Activated naive CD4-positive, alpha-beta T cell treated with anti-CD3 and anti-CD28 coated beads for 36 hours (primary cell): Measurements from ENCODE around the gene PDE8A. TPM values are rescaled to one million over a fixed set of nuclear protein-coding genes. Genes with fewer than 3 reads are reported as not detected.

ENCODE experiments used
- CTCF ChIA-PET: fragments of 350-600 bp; sonication (Branson Sonifier 250); formaldehyde crosslinking; loops from one replicate; lab custom pipeline; 2021; ENCODE audit warnings: antibody characterized with exemption; lab: Charles Lee
- DNase-seq: peaks from one replicate; pipeline ENCODE4 v3.0.0-alpha.2; 2020
- H3K27ac Mint-ChIP-seq: one replicate; pipeline ENCODE4 v1.8.0; 2021; ENCODE audit warnings: mild to moderate bottlenecking, mixed read lengths
- H3K27me3 Mint-ChIP-seq: one replicate; pipeline ENCODE4 v1.8.0; 2021; ENCODE audit warnings: low read depth, mixed read lengths
- H3K36me3 Mint-ChIP-seq: one replicate; pipeline ENCODE4 v1.8.0; 2021; ENCODE audit warnings: low read depth, mixed read lengths
- H3K4me1 Mint-ChIP-seq: one replicate; pipeline ENCODE4 v1.8.0; 2021; ENCODE audit warnings: low read depth, mixed read lengths
- H3K4me3 Mint-ChIP-seq: one replicate; pipeline ENCODE4 v1.8.0; 2021; ENCODE audit warnings: mild to moderate bottlenecking, moderate library complexity, mixed read lengths
- H3K9me3 Mint-ChIP-seq: one replicate; pipeline ENCODE4 v1.8.0; 2021; ENCODE audit warnings: mixed read lengths
- intact Hi-C: fragments of 100-400 bp; cut with micrococcal nuclease; formaldehyde crosslinking; loops from one replicate; pipeline ENCODE4 v1.15.1; 2023
- total RNA-seq, 2 experiments: library from RNA; stranded (reverse); gene quantifications; one replicate each; pipeline ENCODE4 v1.2.3, GENCODE V29; 2021

PDE8A gene
- 10 to 100 TPM; 28.8 to 29.2 TPM for total RNA-seq

- peaks cover 3% of the 10 kb centered on the region for H3K36me3 Mint-ChIP-seq
- no peaks in the 10 kb centered on the region for H3K27me3 Mint-ChIP-seq
- H3K27ac Mint-ChIP-seq = peak within 1 kb of the TSS; percentile 99
- peak; percentile 53 for DNase-seq
- CTCF ChIA-PET = interaction anchor here (1.0 kb wide), 1 partner anchor 62 kb away, joined by 3 read pairs; no protein-coding TSS in a partner anchor
- intact Hi-C loops = loop anchor here (1.0 to 10.0 kb wide), 7 partner anchors 10 to 723 kb away; partner anchors contain the start of gene WDR73
- peaks cover 50% of the 10 kb centered on the region for H3K4me1 Mint-ChIP-seq
- no peaks in the 10 kb centered on the region for H3K9me3 Mint-ChIP-seq
- peak within 1 kb of the TSS; percentile 99 for H3K4me3 Mint-ChIP-seq
Observed at GRCh38 chr15:84981711-84982300, at the start of gene PDE8A. Gene PDE8A, plus strand, starts transcription at chr15:84981856. Its CDS starts 307 bp downstream, at chr15:84982163.

- DNase-seq = no peak
- Mint-ChIP-seq H3K4me1 (peaks cover 2% of the 10 kb centered on the region), H3K9me3 (no peaks in the 10 kb centered on the region), H3K27me3 (no peaks in the 10 kb centered on the region), H3K4me3 (no peak overlapping the region), H3K27ac (no peak overlapping the region), H3K36me3 (no peaks in the 10 kb centered on the region)
- intact Hi-C loops = no loop called here
- CTCF ChIA-PET = no interaction called here
Observed at GRCh38 chr15:84934942-84935729, 46.5 kb upstream of the PDE8A start.

DNA sequence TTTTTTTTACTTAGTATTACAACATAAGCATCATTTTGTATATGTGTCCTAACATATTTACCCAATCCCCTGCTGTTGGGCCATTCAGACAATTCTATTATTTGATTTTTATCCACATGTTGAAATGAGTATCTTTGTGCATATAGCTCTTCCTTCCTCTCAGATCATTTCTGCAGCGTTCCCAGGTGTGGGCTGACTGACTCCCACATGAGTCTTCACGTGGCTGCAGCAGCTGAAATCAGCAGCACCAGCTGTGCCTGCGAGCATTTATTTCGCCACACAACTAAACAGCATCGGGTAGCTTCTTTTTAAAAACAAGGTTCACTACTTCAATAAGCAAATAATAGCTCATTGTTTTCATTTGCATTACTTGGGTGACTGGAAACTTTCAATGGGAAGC, 44.5 kb upstream of the PDE8A start:
- no peaks in the 10 kb centered on the region for H3K27me3 Mint-ChIP-seq
- CTCF ChIA-PET = interaction anchor here (0.5 to 1.1 kb wide), 2 partner anchors 16 to 349 kb away, joined by 3 read pairs; no protein-coding TSS in a partner anchor
- no peak for DNase-seq
- no peak overlapping the region for H3K27ac Mint-ChIP-seq
- no peak overlapping the region for H3K4me3 Mint-ChIP-seq
- intact Hi-C loops = no loop called here
- no peaks in the 10 kb centered on the region for H3K9me3 Mint-ChIP-seq
- no peaks in the 10 kb centered on the region for H3K36me3 Mint-ChIP-seq
- peaks cover 2% of the 10 kb centered on the region for H3K4me1 Mint-ChIP-seq

DNA sequence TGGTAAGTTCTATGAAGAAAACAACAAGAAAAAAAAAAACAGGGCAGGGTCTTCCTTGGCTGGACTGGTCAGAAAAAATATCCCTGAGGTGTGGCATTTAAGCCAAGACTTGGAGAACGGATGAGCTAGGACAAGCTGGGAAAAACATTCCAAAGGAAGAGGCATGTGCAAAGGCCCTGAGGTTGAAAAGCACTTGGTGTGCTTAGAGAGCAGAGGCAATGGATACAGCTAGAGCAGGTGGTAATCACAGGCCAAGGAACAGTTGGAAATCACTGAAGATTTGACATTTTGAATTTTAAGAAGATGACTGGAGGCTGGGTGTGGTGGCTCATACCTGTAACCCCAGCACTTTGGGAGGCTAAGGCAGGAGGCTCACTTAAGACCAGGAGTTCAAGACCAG, 42.9 kb upstream of the PDE8A start:
- Mint-ChIP-seq H3K27me3 (no peaks in the 10 kb centered on the region), H3K9me3 (no peaks in the 10 kb centered on the region), H3K27ac (no peak overlapping the region), H3K36me3 (no peaks in the 10 kb centered on the region), H3K4me3 (no peak overlapping the region), H3K4me1 (peaks cover 2% of the 10 kb centered on the region)
- no peak for DNase-seq
- intact Hi-C loops = no loop called here
- CTCF ChIA-PET = interaction anchor here (0.7 to 1.5 kb wide), 2 partner anchors 108 to 230 kb away, joined by 4 to 5 read pairs; no protein-coding TSS in a partner anchor

DNA sequence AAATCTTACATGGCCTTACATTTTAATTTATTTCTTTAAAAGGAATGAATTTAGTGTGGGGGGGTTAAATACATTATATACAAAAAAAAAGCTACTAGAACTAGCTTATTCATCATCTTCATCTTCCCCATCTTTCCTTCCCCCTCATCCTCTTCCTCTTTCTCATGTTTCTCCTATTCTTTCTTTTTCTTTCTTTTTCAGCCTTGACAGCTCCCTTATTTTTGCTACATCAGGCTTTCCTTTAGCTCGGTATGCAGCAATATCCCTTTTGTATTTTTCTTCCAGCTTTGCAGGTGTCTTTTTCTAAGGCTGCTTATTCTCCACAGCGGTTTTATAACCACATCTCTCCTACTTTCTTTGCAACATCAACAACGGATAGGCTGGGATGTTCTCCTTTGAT, 41.3 kb upstream of the PDE8A start:
- peaks cover 2% of the 10 kb centered on the region for H3K4me1 Mint-ChIP-seq
- H3K36me3 Mint-ChIP-seq = no peaks in the 10 kb centered on the region
- intact Hi-C loops = no loop called here
- CTCF ChIA-PET = interaction anchor here (0.6 to 1.4 kb wide), 3 partner anchors 10 to 95 kb away, joined by 3 to 4 read pairs (median 3); no protein-coding TSS in a partner anchor
- no peak overlapping the region for H3K27ac Mint-ChIP-seq
- H3K9me3 Mint-ChIP-seq = no peaks in the 10 kb centered on the region
- no peaks in the 10 kb centered on the region for H3K27me3 Mint-ChIP-seq
- no peak for DNase-seq
- no peak overlapping the region for H3K4me3 Mint-ChIP-seq

DNA sequence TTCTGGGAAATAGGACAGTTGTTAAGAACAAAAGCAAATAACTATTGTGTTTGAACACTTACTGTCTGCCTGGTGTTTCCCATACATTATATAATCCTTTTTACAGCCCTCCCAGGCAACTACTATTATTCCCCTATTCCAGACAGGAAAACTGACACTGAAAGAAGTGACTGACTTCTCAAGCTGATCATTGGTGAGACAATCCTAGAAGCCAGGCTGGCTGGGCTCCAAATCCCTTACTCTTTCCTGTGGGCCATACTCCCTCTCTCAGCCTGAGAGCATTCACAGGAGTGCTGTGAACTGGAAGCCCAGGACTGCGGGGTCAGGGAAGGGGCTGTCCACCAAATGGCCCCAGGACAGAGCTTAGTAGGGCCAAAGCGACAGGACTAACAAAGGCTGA, 39.2 kb upstream of the PDE8A start:
- intact Hi-C loops = no loop called here
- Mint-ChIP-seq H3K4me3 (no peak overlapping the region), H3K4me1 (no peaks in the 10 kb centered on the region), H3K9me3 (no peaks in the 10 kb centered on the region), H3K36me3 (no peaks in the 10 kb centered on the region), H3K27ac (no peak overlapping the region), H3K27me3 (no peaks in the 10 kb centered on the region)
- DNase-seq = no peak
- CTCF ChIA-PET = no interaction called here

DNA sequence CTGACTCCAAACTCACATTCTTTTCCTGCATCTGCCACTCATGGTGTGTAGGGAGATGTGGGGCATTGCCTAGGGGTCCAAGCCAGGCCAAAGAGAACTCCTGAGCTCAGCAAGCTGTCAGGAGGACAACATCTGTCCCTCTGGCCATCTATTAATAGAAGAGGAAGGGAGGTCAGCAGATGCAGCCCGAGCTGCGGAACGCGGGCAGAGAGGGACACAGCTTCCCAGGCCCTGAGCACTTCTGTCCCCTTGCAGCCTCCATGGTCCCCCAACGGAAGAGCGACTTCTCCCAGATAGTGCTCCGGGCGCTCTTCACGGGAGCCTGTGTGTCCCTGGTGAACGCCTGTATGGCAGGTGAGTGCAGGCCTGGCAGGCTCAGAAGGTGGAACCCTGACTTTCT, 37.3 kb upstream of the PDE8A start:
- H3K4me1 Mint-ChIP-seq = no peaks in the 10 kb centered on the region
- no peak for DNase-seq
- CTCF ChIA-PET = interaction anchor here (0.7 kb wide), 1 partner anchor 36 kb away, joined by 3 read pairs; no protein-coding TSS in a partner anchor
- no peaks in the 10 kb centered on the region for H3K27me3 Mint-ChIP-seq
- no peak overlapping the region for H3K27ac Mint-ChIP-seq
- H3K36me3 Mint-ChIP-seq = no peaks in the 10 kb centered on the region
- no peaks in the 10 kb centered on the region for H3K9me3 Mint-ChIP-seq
- no peak overlapping the region for H3K4me3 Mint-ChIP-seq
- intact Hi-C loops = no loop called here

- no peaks in the 10 kb centered on the region for H3K36me3 Mint-ChIP-seq
- CTCF ChIA-PET = interaction anchor here (0.7 kb wide), 1 partner anchor 35 kb away, joined by 3 read pairs; no protein-coding TSS in a partner anchor
- no peaks in the 10 kb centered on the region for H3K9me3 Mint-ChIP-seq
- DNase-seq = no peak
- no peaks in the 10 kb centered on the region for H3K4me1 Mint-ChIP-seq
- H3K27ac Mint-ChIP-seq = no peak overlapping the region
- intact Hi-C loops = no loop called here
- no peak overlapping the region for H3K4me3 Mint-ChIP-seq
- no peaks in the 10 kb centered on the region for H3K27me3 Mint-ChIP-seq
Observed at GRCh38 chr15:84944861-84945260, 36.8 kb upstream of the PDE8A start.

DNA sequence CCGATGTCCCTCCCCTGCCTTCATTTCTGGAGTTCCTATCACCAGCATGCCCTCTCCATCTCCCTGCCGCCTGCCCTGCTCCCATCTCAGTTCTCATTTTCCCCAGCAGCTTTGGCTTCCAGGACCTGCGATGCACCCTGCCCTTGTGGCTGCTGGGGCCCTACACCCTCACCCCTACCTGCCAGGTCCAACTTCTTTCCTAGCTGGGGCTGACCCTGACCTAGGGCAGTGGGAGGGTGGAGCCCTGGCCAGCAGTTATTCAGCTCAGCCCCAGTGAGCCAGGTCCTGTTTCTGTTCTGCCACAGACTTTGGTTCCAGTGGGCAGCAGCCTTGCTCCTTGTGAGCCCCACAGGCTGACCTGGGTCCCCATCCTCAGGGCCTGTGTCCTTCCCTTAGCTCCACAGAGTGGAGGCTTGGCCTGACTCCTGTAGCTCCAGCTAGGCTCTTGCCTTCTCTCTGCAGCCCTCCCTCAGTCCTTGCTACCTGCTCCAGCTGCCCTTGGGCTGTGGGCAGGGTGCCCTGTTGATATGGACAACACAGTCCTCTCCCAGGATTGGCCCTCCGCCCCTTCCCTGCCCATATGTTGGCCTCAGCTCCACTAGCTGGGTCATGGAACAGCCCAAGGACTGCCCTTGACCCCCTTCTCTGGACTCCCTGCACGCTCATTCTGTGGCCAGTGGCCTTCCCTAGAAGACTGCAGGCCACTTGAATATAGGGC, 34.7 kb upstream of the PDE8A start:
- Mint-ChIP-seq H3K36me3 (no peaks in the 10 kb centered on the region), H3K27me3 (no peaks in the 10 kb centered on the region), H3K4me3 (no peak overlapping the region), H3K27ac (no peak overlapping the region), H3K9me3 (no peaks in the 10 kb centered on the region), H3K4me1 (no peaks in the 10 kb centered on the region)
- DNase-seq = no peak
- CTCF ChIA-PET = interaction anchor here (1.3 kb wide), 1 partner anchor 359 kb away, joined by 5 read pairs; no protein-coding TSS in a partner anchor
- intact Hi-C loops = no loop called here

DNA sequence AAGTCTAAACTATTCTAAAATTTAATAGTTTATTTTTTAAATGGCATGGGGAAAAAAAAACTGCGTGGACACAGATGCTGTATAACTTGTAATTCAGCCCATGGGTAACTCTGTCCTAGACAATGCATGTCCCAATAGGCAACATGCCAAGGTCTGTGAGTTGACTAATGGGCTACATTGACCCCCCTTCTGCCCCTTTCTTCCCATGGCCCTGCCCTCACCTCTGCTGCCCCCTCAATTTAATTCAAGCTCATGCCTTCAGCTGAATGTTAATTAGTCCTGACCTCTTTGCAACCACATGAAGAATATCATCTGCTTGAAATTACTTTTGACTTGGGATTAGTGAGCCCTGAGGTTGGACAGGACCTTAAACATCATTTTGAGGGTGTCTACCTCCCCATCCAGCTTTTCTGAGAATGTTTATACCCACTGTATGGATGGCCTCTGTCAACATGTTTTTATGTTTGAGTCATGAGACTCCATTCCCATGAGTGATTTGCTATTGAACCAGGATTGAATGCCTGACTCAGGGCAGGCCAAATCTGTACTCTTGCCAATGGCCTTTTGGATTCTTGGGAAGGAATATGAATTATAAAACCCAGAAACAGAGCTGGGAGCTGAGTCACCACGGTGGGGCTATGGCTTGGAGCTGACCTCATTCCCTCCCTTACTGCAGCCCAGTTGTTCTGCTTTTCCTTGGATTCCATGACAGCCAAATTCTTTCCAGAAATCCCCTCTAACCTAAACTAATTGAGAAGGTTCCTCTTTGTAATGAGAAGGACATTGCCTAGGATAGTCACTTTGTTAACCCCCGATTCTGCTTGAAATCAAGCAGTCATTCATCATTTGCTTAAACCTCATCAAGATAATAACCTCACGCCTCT, 33.5 kb upstream of the PDE8A start:
- intact Hi-C loops = no loop called here
- H3K27me3 Mint-ChIP-seq = no peaks in the 10 kb centered on the region
- no peak overlapping the region for H3K4me3 Mint-ChIP-seq
- DNase-seq = no peak
- H3K27ac Mint-ChIP-seq = no peak overlapping the region
- CTCF ChIA-PET = interaction anchor here (0.6 to 1.6 kb wide), 3 partner anchors 10 to 361 kb away, joined by 3 to 6 read pairs (median 5); no protein-coding TSS in a partner anchor
- H3K4me1 Mint-ChIP-seq = no peaks in the 10 kb centered on the region
- no peaks in the 10 kb centered on the region for H3K36me3 Mint-ChIP-seq
- H3K9me3 Mint-ChIP-seq = no peaks in the 10 kb centered on the region

DNA sequence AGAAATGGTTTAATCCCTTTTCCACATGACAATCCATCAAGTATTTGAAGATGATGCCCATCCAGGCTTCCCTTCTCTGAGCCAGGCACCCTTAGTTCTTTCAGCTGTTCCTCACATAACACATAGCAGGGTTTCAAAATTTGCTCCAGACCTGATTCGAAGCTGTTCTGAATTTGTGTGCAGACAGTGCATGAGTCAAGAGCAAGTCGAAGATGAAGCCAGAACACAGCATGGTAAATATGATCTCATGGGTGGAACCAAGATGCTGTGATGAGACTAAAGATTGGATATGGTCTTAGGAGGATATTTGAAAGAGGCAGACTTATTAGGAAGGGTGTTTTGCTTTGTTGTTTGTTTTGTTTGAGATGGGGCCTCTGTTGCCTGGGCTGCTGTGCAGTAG, 32.6 kb upstream of the PDE8A start:
- no peaks in the 10 kb centered on the region for H3K36me3 Mint-ChIP-seq
- H3K4me1 Mint-ChIP-seq = no peaks in the 10 kb centered on the region

More for the DNA sequence above, 32.6 kb upstream of the PDE8A start:
- CTCF ChIA-PET = interaction anchor here (1.0 to 1.6 kb wide), 2 partner anchors 9 to 229 kb away, joined by 3 to 6 read pairs; no protein-coding TSS in a partner anchor
- Mint-ChIP-seq H3K27ac (no peak overlapping the region), H3K27me3 (no peaks in the 10 kb centered on the region), H3K4me3 (no peak overlapping the region), H3K9me3 (no peaks in the 10 kb centered on the region)
- intact Hi-C loops = no loop called here
- no peak for DNase-seq
